GM19043 (cell line): ENCODE measurements around the gene TOMM40.
"Not testable (repeated sequence)": the region's sequence is repeated elsewhere in the genome, so short reads cannot be mapped to it uniquely, and the experiment has no call there.

ENCODE experiments used
- ATAC-seq: cut with Tn5 transposase; IDR thresholded peaks from one replicate; pipeline ENCODE4 v1.9.1; 2021; ENCODE audit warnings: low read depth; ENCODE audit not compliant: unreplicated experiment

The TOMM40 gene

DNA sequence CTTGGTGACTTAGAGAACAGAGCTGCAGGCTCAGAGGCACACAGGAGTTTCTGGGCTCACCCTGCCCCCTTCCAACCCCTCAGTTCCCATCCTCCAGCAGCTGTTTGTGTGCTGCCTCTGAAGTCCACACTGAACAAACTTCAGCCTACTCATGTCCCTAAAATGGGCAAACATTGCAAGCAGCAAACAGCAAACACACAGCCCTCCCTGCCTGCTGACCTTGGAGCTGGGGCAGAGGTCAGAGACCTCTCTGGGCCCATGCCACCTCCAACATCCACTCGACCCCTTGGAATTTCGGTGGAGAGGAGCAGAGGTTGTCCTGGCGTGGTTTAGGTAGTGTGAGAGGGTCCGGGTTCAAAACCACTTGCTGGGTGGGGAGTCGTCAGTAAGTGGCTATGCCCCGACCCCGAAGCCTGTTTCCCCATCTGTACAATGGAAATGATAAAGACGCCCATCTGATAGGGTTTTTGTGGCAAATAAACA is 33.2 kb downstream of the TOMM40 start:
- ATAC-seq = no peak

DNA sequence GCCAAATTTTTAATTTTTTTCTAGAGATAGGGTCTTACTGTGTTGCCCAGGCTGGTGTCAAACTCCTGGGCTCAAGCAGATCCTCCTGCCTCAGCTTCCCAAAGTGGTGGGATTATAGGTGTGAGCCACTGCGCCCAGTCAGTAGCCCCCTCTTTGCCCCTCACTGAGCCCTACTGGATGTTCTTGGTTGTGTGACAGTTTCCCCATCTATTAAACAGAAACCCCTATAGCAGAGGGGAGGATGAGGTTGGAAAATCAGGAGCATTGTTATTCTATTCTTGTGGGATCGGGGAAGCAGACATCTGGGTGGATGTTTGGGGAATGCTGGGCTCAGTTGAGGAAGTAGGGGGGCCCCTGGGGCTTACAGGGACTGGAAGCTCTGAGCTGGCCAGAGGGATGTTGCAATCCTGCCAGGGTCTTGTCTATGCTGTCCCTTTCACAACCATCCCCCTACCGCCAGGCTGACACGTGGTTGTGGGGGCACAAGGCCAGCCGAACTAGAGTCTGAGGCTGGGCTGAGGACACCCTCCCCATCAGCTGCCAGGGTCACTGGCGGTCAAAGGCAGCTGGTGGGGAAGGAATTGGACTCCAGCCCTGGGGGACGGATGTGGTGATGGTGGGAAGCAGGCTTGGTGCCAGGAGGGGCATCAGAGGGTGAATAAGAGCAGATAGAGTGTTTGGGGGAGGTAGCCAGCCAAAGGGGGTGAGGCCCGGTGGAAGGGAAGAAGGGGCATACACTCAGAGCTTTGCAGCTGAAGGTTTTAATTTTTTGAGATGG is 34.2 kb downstream of the TOMM40 start:
- ATAC-seq = no peak

DNA sequence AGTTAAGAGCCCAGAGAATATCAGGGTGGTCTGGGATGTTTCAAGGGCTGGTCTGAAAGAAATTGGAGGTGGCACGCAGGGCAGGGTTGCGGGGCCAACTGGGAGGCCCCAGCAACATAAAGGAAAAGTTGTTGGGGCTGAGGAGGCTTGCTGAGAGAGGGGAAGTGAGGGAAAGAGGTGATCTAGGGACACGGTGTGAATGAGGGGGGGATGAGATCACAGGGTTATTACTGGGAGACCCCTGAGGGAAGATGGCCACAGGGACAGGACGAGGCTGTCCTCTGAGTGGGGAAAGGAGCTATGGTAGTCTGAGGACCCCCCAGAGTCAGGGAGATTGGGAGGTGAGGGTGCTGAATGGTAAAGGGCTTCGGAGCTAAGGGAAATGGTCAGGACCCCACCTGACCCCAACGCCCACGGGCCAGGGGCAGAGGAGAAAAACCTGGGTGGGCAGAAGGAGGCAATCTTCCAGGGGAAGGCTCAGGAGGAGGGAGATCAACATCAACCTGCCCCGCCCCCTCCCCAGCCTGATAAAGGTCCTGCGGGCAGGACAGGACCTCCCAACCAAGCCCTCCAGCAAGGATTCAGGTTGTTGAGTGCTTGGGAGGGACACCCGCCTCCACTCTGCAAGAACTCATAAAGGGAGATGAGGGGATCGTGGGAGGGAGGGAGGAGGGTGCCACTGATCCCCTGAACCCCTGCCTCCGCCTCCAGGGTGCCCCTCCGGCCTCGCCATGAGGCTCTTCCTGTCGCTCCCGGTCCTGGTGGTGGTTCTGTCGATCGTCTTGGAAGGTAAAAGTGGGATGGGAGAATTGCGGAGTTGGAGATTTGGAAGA is 35.4 kb downstream of the TOMM40 start:
- ATAC-seq = not testable (repeated sequence)

DNA sequence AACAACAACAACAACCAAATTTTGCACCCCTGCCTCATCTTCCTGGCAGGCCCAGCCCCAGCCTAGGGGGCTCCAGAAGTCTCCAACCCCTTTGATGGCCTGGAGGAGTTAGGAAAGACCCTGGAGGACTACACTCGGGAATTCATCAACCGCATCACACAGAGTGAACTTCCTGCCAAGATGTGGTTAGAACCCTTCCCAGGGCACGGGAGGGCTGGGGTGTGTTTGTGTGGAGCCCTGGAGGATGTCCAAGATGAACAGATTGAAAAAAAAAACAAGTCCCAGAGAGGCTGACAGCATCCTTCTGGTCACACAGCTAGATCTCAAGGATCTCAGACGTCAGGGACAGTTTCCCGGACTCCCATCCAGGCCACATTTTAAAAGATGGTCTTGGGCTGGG is 36.7 kb downstream of the TOMM40 start:
- ATAC-seq = no peak

DNA sequence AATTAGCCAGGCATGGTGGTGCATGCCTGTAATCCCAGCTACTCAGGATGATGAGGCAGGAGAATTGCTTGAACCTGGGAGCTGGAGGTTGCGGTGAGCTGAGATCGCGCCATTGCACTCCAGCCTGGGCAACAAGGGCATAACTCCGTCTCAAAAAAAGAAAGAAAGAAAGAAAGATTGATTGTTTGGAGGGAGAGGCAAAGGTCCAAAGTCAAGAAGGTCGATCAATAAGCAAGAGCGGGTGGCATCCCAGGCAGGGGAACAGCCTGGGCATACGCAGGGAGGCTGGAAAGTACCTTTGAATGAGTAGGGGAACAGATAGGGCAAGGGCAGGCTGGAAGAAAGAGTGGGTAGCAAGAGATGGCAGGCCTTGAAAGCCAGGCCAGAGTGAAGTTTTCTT is 39.0 kb downstream of the TOMM40 start:
- no peak for ATAC-seq

DNA sequence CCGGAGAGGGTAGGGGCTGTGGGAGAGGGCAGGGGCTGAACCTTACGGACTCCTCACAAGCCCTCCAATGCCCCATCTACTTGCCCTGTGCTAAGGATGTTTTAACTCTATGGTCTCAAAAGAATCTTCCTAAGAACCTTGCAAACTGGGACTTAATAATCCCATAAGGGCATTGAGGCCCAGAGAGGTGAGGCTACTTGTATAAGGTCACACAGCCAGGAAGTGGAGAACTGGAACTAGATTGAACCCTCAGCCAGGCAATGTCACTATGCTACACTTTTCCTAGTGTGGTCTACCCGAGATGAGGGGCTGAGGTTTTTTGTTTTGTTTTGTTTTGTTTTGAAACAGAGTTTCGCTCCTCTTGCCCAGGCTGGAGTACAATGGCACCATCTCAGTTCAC is 40.5 kb downstream of the TOMM40 start:
- no peak for ATAC-seq

DNA sequence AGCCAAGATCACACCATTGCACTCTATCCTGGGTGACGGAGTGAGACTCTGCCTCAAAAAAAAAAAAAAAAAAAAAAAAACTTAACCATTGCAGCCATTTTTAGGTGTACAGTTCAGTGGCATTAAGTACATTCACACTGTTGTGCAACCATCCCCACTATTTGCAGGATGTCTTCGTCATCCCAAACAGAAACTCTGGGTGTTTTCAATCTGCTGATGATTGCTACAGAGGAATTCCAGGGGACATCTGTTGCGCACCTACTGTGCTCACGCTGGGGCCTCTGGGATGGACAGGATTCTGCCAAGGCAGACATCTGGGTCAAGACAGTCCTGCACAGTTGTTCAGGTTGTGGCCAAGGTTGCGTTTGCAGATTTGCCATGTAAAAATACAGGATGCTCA is 48.6 kb downstream of the TOMM40 start:
- ATAC-seq = no peak

DNA sequence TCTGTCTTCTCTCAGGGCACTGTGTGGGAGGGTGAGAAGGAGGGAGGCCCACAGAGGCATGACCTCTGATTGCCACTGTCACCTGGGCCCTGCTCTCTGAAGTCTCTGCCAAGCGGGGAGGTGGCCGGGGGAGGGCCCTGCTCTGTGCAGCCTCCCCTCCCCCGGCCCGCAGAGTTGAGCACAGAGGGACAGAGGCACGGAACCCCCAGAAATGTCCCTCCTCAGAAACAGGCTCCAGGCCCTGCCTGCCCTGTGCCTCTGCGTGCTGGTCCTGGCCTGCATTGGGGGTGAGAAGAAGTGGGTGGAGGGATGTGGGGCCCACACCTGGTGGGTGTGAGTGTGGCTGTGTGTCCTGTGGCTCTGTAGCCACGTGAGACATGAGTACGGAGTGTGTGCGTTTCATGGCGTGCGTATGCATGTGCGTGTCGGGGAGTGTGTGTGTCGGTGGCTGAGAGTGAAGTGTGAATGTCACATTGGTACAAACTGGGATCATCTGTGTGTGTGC is 51.1 kb downstream of the TOMM40 start, which contains the start of gene APOC4:
Gene APOC4, plus strand, starts transcription at position 171 of the 505 bp plus-strand sequence. Its CDS starts 41 bp downstream, at position 212.
- ATAC-seq = no peak

DNA sequence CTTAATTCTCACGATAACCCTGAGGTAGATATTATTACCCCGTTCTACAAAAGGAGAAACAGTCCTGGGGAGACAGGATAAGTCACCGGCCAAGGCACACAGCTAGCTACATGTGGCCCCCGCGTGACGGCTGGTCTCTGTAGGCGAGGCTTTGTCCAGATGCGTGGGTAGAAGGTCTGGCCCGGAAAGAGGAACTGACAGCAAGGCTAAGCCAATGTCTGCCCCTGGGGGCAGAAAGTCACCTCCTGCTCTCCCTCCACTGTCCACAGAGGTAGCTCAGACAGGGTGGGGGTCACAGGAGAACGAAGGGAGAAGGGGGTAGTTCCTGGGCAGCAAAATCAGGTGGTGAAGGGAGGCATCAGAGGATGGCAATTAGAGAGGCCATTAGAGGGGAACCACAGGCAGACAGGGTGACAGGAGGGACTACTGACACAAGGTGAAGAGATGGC is 52.8 kb downstream of the TOMM40 start:
- peak; percentile 47 for ATAC-seq

DNA sequence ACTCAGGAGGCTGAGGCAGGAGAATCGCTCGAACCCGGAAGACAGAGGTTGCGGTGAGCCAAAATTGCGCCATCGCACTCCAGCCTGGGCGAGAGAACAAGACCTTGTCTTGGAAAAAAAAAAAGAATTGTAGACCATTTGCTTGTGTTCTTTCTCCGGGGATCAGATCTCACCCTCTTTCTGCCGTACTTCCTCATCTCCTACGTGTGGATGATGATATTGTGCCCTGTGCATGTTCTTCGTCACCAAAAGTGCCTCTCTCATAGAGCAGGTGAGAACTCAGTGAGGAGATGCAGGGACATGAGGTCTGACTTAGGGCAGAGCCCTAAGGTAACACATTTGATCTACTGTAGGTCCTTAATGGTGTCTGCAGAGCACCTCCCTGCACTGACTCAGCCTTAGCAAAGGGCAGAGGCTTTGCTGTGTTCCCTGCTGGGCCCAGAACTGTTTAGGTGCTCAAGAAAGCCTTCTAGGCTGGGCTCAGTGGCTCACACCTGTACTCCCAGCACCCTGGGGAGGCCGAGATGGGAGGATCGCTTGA is 56.1 kb downstream of the TOMM40 start:
- ATAC-seq = no peak

DNA sequence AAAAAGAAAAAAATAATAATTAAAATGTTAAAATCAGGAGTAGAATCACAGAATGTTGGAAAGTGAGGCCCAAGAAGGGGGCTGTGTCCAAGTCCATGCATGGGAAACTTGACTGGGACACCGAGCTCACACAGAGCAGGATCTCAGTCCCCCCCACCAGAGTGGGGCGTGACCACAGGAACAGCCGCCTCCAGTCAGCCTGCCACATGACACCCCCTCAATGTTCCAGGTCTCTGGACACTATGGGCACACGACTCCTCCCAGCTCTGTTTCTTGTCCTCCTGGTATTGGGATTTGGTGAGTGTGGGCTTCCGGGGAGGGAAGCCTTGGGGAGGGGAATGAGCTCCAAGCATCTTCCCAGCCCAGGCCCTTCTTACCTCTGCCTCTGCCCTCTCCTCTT is 57.2 kb downstream of the TOMM40 start:
- no peak for ATAC-seq

DNA sequence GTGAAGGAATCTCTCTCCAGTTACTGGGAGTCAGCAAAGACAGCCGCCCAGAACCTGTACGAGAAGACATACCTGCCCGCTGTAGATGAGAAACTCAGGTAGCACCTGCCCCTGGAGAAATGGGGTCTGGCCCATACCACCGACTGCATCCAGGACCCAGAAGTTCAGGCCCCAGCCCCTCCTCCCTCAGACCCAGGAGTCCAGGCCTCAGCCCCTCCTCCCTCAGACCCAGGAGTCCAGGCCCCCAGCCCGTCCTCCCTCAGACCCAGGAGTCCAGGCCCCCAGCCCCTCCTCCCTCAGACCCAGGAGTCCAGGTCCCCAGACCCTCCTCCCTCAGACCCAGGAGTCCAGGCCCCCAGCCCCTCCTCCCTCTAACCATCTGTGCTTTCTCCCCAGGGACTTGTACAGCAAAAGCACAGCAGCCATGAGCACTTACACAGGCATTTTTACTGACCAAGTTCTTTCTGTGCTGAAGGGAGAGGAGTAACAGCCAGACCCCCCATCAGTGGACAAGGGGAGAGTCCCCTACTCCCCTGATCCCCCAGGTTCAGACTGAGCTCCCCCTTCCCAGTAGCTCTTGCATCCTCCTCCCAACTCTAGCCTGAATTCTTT is 57.8 kb downstream of the TOMM40 start:
- ATAC-seq = no peak

DNA sequence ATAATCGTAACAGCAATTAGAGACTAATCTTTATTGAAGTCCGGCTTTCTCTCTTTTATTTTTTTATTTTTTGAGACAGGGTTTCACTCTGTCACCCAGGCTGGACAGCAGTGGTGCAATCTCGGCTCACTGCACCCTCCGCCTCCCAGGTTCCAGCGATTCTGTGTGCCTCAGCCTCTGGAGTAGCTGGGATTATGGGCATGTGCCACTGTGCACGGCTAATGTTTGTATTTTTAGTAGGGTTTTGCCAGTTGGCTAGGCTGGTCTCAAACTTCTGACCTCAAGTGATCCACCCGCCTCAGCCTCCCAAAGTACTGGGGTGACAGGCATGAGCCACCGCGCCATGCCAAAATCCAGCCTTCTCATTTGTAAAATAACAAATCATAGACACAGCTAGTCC is 58.5 kb downstream of the TOMM40 start:
- no peak for ATAC-seq

DNA sequence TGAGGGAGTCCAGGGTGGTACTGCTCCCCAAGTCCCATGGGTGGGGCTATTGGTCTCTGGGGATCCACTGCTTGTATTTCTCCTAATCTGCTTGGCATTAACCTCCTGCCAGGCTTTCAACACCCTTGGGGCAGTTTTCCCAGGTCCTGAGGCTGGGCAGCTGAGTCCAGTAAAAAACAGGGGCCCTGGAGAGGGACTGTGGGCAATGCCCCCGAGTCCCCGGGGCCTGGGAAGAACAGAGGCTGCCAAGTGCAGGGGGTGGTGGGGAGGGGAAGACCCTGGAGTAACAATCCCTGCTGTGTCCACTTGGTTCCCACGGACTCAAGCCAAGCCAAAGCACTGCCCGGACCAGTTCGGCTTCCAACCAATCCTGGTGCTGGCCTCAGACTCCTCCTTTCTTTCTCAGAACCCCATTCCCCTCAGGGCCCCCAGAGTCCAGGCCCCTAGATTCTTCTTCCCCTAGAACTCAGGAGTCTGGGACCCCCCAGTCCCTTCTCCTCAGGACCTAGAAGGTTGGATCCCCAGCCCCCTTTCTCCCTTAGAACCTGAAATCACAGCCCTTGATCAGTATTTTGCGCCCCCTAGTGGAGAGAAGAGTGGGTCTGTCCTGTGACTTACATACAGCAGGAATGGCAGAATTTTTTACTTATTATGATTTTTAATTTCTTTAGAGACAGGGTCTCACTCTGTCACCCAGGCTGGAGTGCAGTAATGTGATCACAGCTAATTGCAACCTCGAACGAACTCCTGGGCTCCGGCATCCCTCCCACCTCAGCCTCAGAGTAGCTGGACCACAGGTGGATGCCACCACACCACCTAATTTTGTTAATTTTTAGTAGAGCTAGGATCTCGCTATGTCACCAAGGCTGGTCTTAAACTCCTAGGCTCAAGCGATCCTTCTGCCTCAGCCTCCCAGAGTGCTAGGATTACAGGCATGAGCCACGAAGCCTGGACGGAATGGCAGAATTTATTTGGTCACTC is 60.4 kb downstream of the TOMM40 start:
- ATAC-seq = no peak
